ENCODE results near the gene USP12.
"Not testable (repeated sequence)": the region's sequence is repeated elsewhere in the genome, so short reads cannot be mapped to it uniquely, and the experiment has no call there.

The USP12 gene

DNA sequence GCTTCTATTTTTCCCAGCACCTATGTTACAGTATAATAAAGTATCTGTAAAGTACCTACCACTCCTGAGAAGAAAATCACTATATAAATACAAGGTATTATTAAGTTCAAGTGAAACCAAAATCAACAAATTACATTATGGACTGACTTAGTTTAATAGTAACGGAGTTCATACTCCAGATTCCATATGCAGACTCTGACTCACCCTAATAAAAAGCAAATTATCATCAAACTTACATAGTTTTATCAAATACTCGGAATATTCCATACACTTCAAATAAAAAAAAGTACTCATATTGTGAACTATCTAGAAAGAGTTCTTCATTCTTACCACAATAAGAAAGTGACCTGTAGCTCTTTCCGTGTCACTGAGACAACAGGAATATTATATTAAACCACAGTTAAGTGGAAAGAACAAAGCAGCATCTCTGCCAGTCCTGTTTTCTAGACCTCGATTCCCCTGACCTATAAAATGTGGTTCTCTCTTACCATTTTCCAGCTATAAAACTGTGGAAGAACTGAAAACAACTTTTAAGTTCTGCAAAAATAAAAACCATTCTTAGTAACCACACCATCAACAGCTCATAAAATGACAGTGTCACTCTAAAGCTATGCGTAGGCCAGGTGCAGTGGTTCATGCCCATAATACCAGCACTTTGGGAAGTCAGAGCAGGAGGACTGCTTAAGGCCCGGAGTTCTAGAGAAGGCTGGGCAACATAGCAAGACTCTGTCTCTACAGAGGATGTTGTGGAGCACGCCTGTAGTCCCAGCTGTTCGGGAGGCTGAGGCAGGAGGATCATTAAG is 42.6 kb downstream of the USP12 start:
- Mint-ChIP-seq H3K27ac (peak overlapping the region; percentile 68), H3K27me3 (no peaks in the 10 kb centered on the region), H3K4me1 (ENCODE audit: low read depth) (peaks cover 85% of the 10 kb centered on the region), H3K4me3 (peak overlapping the region; percentile 40), H3K9me3 (ENCODE audit: low read depth) (peaks cover 7% of the 10 kb centered on the region), H3K36me3 (peaks cover 17% of the 10 kb centered on the region)

DNA sequence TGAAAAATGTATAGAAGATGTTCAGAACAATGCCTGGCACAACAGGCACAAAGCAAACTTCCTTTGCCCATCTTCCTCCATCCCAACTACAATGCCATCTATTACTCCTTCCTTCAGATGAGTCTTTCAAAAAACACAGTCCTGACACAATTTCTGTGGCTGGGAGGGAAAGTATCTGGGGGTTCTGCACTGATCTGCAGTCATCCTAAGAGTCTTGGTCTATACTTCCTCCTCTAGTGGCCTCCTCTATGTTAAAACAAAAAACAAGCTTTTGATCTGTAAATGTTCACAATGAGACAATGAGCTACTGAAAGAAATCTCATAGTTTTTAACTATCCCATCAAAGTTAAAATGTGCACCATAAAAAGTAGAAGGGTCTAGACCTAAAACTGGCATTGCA is 44.8 kb downstream of the USP12 start:
- Mint-ChIP-seq H3K4me3 (peak overlapping the region; percentile 46), H3K36me3 (peaks cover 21% of the 10 kb centered on the region)

DNA sequence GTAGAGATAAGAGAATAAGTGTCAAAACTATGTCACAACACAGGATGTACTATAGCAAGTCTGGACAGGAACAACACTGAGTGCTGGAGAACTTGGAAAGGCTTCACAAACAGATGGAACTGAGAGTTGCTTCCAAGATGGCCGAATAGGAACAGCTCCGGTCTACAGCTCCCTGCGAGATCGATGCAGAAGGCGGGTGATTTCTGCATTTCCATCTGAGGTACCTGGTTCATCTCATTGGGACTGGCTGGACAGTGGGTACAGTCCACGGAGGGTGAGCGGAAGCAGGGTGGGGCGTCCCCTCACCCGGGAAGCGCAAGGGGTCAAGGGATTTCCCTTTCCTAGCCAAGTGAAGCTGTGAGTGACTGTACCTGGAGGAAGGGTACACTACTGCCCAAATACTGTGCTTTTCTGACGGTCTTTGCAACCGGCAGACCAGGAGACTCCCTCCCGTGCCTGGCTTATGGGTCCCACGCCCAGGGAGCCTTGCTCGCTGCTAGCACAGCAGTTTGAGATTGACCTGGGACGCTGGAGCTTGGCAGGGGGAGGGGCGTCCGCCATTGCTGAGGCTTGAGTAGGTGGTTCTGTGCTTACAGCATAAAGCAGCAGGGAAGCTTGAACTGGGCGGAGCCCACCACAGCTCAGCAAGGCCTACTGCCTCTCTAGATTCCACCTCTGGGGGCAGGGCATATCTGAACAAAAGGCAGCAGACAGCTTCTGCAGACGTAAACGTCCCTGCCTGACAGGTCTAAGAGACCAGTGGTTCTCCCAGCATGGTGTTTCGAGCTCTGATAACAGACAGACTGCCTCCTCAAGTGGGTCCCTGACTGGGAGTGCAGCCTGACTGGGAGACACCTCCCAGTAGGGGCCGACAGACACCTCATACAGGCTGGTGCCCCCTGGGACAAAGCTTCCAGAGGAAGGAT is 46.0 kb downstream of the USP12 start:
- Mint-ChIP-seq H3K9me3 (ENCODE audit: low read depth) (peaks cover 13% of the 10 kb centered on the region), H3K27ac (peak overlapping the region; percentile 28), H3K27me3 (no peaks in the 10 kb centered on the region), H3K4me3 (no peak overlapping the region), H3K4me1 (ENCODE audit: low read depth) (peaks cover 66% of the 10 kb centered on the region), H3K36me3 (peaks cover 20% of the 10 kb centered on the region)

More for the DNA sequence above, 44.8 kb downstream of the USP12 start:
- H3K27ac Mint-ChIP-seq: peak overlapping the region; percentile 51
- H3K27me3 Mint-ChIP-seq: no peaks in the 10 kb centered on the region
- H3K9me3 Mint-ChIP-seq (ENCODE audit: low read depth): peaks cover 14% of the 10 kb centered on the region
- H3K4me1 Mint-ChIP-seq (ENCODE audit: low read depth): peaks cover 71% of the 10 kb centered on the region

- H3K4me3 Mint-ChIP-seq: no peak overlapping the region
- peaks cover 9% of the 10 kb centered on the region for H3K9me3 Mint-ChIP-seq (ENCODE audit: low read depth)
- H3K27me3 Mint-ChIP-seq: no peaks in the 10 kb centered on the region
- peaks cover 16% of the 10 kb centered on the region for H3K36me3 Mint-ChIP-seq
- H3K4me1 Mint-ChIP-seq (ENCODE audit: low read depth): peaks cover 64% of the 10 kb centered on the region
- peak overlapping the region; percentile 50 for H3K27ac Mint-ChIP-seq
Observed at GRCh38 chr13:27124571-27124970, 47.0 kb downstream of the USP12 start.

DNA sequence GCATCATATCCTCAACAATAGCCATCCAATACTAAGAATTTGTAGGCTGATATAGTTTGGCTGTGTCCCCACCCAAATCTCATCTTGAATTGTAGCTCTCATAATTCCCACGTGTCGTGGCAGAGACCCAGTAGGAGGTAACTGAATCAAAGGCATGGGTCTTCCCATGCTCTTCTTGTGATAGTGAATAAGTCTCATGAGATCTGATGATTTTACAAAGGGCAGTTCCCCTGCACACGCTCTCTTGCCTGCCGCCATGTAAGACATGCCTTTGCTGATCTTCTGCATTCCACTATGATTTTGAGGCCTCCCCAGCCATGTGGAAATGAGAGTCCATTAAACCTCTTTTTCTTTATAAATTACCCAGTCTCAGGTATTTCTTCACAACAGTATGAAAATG is 48.2 kb downstream of the USP12 start:
- Mint-ChIP-seq H3K4me1 (ENCODE audit: low read depth) (peaks cover 65% of the 10 kb centered on the region), H3K36me3 (peaks cover 16% of the 10 kb centered on the region)
- not testable (repeated sequence) for H3K4me3 Mint-ChIP-seq; H3K27ac Mint-ChIP-seq; H3K9me3 Mint-ChIP-seq (ENCODE audit: low read depth); H3K27me3 Mint-ChIP-seq

GRCh38 chr13:27122036-27122435 is 49.6 kb downstream of the USP12 start:
- Mint-ChIP-seq H3K27me3 (no peaks in the 10 kb centered on the region), H3K27ac (no peak overlapping the region), H3K4me3 (no peak overlapping the region), H3K36me3 (peaks cover 16% of the 10 kb centered on the region), H3K4me1 (ENCODE audit: low read depth) (peaks cover 54% of the 10 kb centered on the region), H3K9me3 (ENCODE audit: low read depth) (peaks cover 9% of the 10 kb centered on the region)

- no peak overlapping the region for H3K27ac Mint-ChIP-seq
- peaks cover 43% of the 10 kb centered on the region for H3K4me1 Mint-ChIP-seq (ENCODE audit: low read depth)
- peaks cover 9% of the 10 kb centered on the region for H3K9me3 Mint-ChIP-seq (ENCODE audit: low read depth)
- no peaks in the 10 kb centered on the region for H3K27me3 Mint-ChIP-seq
- peaks cover 21% of the 10 kb centered on the region for H3K36me3 Mint-ChIP-seq
- no peak overlapping the region for H3K4me3 Mint-ChIP-seq
Observed at GRCh38 chr13:27120811-27121210, 50.8 kb downstream of the USP12 start.

DNA sequence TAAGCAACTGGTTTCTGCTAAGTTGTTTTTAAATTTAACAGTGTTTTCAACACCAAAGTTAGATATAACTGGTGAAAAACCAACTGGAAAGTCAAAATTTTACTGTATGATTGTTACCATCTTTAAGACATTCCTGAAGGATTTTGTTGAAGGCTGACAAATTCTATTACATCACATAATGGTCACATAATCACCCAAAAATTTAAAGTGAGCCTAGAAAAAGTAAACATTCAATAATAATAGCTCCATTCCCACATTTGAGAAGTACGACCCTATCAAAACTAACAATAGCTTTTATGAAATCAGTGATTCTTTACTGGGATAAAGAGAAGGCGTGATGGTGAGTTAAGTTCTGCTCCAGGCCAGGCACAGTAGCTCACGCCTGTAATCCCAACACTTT is 51.6 kb downstream of the USP12 start:
- Mint-ChIP-seq H3K9me3 (ENCODE audit: low read depth) (peaks cover 9% of the 10 kb centered on the region), H3K27me3 (no peaks in the 10 kb centered on the region), H3K27ac (no peak overlapping the region), H3K4me1 (ENCODE audit: low read depth) (peaks cover 40% of the 10 kb centered on the region), H3K4me3 (no peak overlapping the region), H3K36me3 (peaks cover 25% of the 10 kb centered on the region)

- H3K36me3 Mint-ChIP-seq: peaks cover 18% of the 10 kb centered on the region
- no peak overlapping the region for H3K4me3 Mint-ChIP-seq
- H3K4me1 Mint-ChIP-seq (ENCODE audit: low read depth): peaks cover 42% of the 10 kb centered on the region
Observed at GRCh38 chr13:27118428-27119054, 53.1 kb downstream of the USP12 start.

DNA sequence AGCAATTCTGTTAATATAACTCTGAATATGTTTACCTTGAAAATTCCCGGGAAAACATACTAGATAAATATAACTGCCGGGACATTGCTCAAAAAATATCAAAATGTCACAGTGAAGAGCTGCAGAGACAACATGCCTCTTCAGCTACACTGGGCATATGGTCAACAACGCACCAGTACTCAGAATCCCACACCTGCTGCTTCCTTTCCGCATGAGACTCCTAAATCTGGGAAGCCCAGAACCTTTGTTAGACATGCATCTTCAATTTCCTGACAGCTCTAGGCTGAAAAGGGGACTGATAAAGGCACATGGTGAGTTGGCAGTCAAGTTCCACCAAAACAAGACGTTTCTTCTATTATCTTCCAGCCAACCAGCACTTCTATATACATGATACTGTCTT is 53.7 kb downstream of the USP12 start:
- Mint-ChIP-seq H3K4me1 (ENCODE audit: low read depth) (peaks cover 44% of the 10 kb centered on the region), H3K36me3 (peaks cover 17% of the 10 kb centered on the region)

More at GRCh38 chr13:27118428-27119054, 53.1 kb downstream of the USP12 start:
- Mint-ChIP-seq H3K9me3 (ENCODE audit: low read depth) (peaks cover 4% of the 10 kb centered on the region), H3K27ac (no peak overlapping the region), H3K27me3 (no peaks in the 10 kb centered on the region)

GRCh38 chr13:27117158-27117557 is 54.5 kb downstream of the USP12 start:
- peaks cover 43% of the 10 kb centered on the region for H3K4me1 Mint-ChIP-seq (ENCODE audit: low read depth)
- no peaks in the 10 kb centered on the region for H3K27me3 Mint-ChIP-seq
- H3K36me3 Mint-ChIP-seq: peaks cover 15% of the 10 kb centered on the region
- H3K9me3 Mint-ChIP-seq (ENCODE audit: low read depth): no peaks in the 10 kb centered on the region
- H3K27ac Mint-ChIP-seq: no peak overlapping the region
- no peak overlapping the region for H3K4me3 Mint-ChIP-seq

More for the DNA sequence above, 53.7 kb downstream of the USP12 start:
- H3K4me3 Mint-ChIP-seq: no peak overlapping the region
- H3K27me3 Mint-ChIP-seq: no peaks in the 10 kb centered on the region
- no peak overlapping the region for H3K27ac Mint-ChIP-seq
- no peaks in the 10 kb centered on the region for H3K9me3 Mint-ChIP-seq (ENCODE audit: low read depth)

GRCh38 chr13:27113436-27113835 is 58.2 kb downstream of the USP12 start:
- Mint-ChIP-seq H3K4me1 (ENCODE audit: low read depth) (peaks cover 30% of the 10 kb centered on the region), H3K27ac (no peak overlapping the region), H3K9me3 (ENCODE audit: low read depth) (no peaks in the 10 kb centered on the region), H3K4me3 (no peak overlapping the region), H3K36me3 (peaks cover 20% of the 10 kb centered on the region), H3K27me3 (no peaks in the 10 kb centered on the region)

DNA sequence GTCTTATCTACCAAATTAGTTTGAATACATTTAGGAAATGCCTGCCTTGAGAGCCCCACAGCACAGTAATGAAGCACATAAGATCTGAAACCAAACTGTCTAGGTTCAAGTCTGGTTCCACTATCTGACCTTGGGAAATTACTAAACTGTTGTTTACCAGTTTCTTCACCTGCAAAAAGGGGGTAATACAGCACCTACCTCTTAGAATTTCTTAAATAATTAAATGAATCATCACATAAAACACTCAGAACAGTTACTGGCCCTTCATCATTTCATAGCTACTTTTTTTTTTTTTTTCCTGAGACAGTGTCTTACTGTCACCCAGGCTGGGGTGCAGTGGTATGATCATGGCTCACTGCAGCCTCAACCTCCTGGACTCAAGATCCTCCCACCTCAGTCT is 59.6 kb downstream of the USP12 start:
- peaks cover 20% of the 10 kb centered on the region for H3K36me3 Mint-ChIP-seq
- no peak overlapping the region for H3K27ac Mint-ChIP-seq
- H3K27me3 Mint-ChIP-seq: no peaks in the 10 kb centered on the region
- peaks cover 29% of the 10 kb centered on the region for H3K4me1 Mint-ChIP-seq (ENCODE audit: low read depth)
- H3K4me3 Mint-ChIP-seq: no peak overlapping the region
- no peaks in the 10 kb centered on the region for H3K9me3 Mint-ChIP-seq (ENCODE audit: low read depth)

GRCh38 chr13:27110056-27110746 is 61.4 kb downstream of the USP12 start:
- no peaks in the 10 kb centered on the region for H3K9me3 Mint-ChIP-seq (ENCODE audit: low read depth)
- no peak overlapping the region for H3K4me3 Mint-ChIP-seq
- no peaks in the 10 kb centered on the region for H3K27me3 Mint-ChIP-seq
- peaks cover 16% of the 10 kb centered on the region for H3K36me3 Mint-ChIP-seq
- H3K27ac Mint-ChIP-seq: peak overlapping the region; percentile 34
- peaks cover 33% of the 10 kb centered on the region for H3K4me1 Mint-ChIP-seq (ENCODE audit: low read depth)

All from activated naive CD8-positive, alpha-beta T cell (primary cell).